ENCODE results near the gene ACAA1. TPM values are rescaled to one million over a fixed set of nuclear protein-coding genes. Genes with fewer than 3 reads are reported as not detected.

The ACAA1 gene
- total RNA-seq, 1 experiment from 2014 or later = 76.4 TPM

GRCh38 chr3:38111201-38111600 lies 25.7 kb downstream of the ACAA1 start:
- Histone ChIP-seq H3F3A (ENCODE audit: low read length, unreplicated experiment) (no peaks in the 10 kb centered on the region), H3K27ac (ENCODE audit: low read length) (no peak overlapping the region), H3K9me3 (ENCODE audit: low read length) (no peaks in the 10 kb centered on the region), H3K4me1 (ENCODE audit: insufficient read depth, low read length) (no peaks in the 10 kb centered on the region), H2AFZ (ENCODE audit: low read length) (no peak overlapping the region), H3K27me3 (ENCODE audit: low read length) (no peaks in the 10 kb centered on the region), H3K4me2 (ENCODE audit: low read length) (no peak overlapping the region), H3K9me2 (replicated peaks; ENCODE audit: low read length) (no peaks in the 10 kb centered on the region), H3K36me3 (ENCODE audit: low read depth, low read length) (no peaks in the 10 kb centered on the region), H3K79me2 (ENCODE audit: low read length) (no peaks in the 10 kb centered on the region), H3K9ac (ENCODE audit: low read length) (no peak overlapping the region), H4K20me1 (ENCODE audit: low read length) (no peaks in the 10 kb centered on the region), H3K4me3 (ENCODE audit: low read length) (no peak overlapping the region)
- TF ChIP-seq CTCF (conservative IDR thresholded peaks at IDR 0.05; ENCODE audit: low read depth, low read length) = no peak
- no peak for TF ChIP-seq EZH2phosphoT487 (IDR thresholded peaks at IDR 0.05; ENCODE audit: borderline replicate concordance, low read length)
- TF ChIP-seq EZH2 (IDR thresholded peaks at IDR 0.05; ENCODE audit: low read length, unreplicated experiment) = no peak
- POLR2A ChIA-PET (ENCODE audit: unreplicated experiment) = no interaction called here
- no TSS peak for BruUV-seq (replicated peaks)
- ATAC-seq (no peak), DNase-seq (no peak)
- intact Hi-C loops (cut with micrococcal nuclease) = no loop called here
- CTCF ChIA-PET = no interaction called here

- ATAC-seq (no peak), DNase-seq (no peak)
- H3K9me2 ChIP-seq (replicated peaks; ENCODE audit: low read length) = no peaks in the 10 kb centered on the region
- peaks cover 5% of the 10 kb centered on the region; the same call in 1 of the 2 replicates for H3K9me3 ChIP-seq (ENCODE audit: low read length)
- no peak for TF ChIP-seq EZH2 (IDR thresholded peaks at IDR 0.05; ENCODE audit: low read length, unreplicated experiment)
- TF ChIP-seq CTCF (conservative IDR thresholded peaks at IDR 0.05; ENCODE audit: low read depth, low read length) = no peak
- TF ChIP-seq EZH2phosphoT487 (IDR thresholded peaks at IDR 0.05; ENCODE audit: borderline replicate concordance, low read length) = no peak
- no peak overlapping the region for H2AFZ ChIP-seq (ENCODE audit: low read length)
- CTCF ChIA-PET = no interaction called here
- H3K27ac ChIP-seq (ENCODE audit: low read length) = no peak overlapping the region
- H4K20me1 ChIP-seq (ENCODE audit: low read length) = no peaks in the 10 kb centered on the region
- no peaks in the 10 kb centered on the region for H3F3A ChIP-seq (ENCODE audit: low read length, unreplicated experiment)
- BruUV-seq (replicated peaks) = no TSS peak
- intact Hi-C loops (cut with micrococcal nuclease) = no loop called here
- POLR2A ChIA-PET (ENCODE audit: unreplicated experiment) = interaction anchor here (0.6 kb wide), 1 partner anchor 82 kb away, joined by 3 read pairs; no protein-coding TSS in a partner anchor
- H3K4me1 ChIP-seq (ENCODE audit: insufficient read depth, low read length) = no peaks in the 10 kb centered on the region
- H3K9ac ChIP-seq (ENCODE audit: low read length) = no peak overlapping the region
- H3K4me2 ChIP-seq (ENCODE audit: low read length) = no peak overlapping the region
- H3K36me3 ChIP-seq (ENCODE audit: low read depth, low read length) = no peaks in the 10 kb centered on the region
- no peaks in the 10 kb centered on the region for H3K79me2 ChIP-seq (ENCODE audit: low read length)
- no peak overlapping the region for H3K4me3 ChIP-seq (ENCODE audit: low read length)
- no peaks in the 10 kb centered on the region for H3K27me3 ChIP-seq (ENCODE audit: low read length)
These were observed 26.4 kb downstream of the ACAA1 start for GRCh38 chr3:38110314-38111050.

- H3K4me3 ChIP-seq (ENCODE audit: low read length) = no peak overlapping the region
- H3K9ac ChIP-seq (ENCODE audit: low read length) = no peak overlapping the region
- ChIA-PET POLR2A (ENCODE audit: unreplicated experiment) (no interaction called here), CTCF (no interaction called here)
- no TSS peak for BruUV-seq (replicated peaks)
- H2AFZ ChIP-seq (ENCODE audit: low read length) = no peak overlapping the region
- no peak for TF ChIP-seq EZH2 (IDR thresholded peaks at IDR 0.05; ENCODE audit: low read length, unreplicated experiment)
- TF ChIP-seq CTCF (conservative IDR thresholded peaks at IDR 0.05; ENCODE audit: low read depth, low read length) = no peak
- TF ChIP-seq EZH2phosphoT487 (IDR thresholded peaks at IDR 0.05; ENCODE audit: borderline replicate concordance, low read length) = no peak
- no peaks in the 10 kb centered on the region for H3K4me1 ChIP-seq (ENCODE audit: insufficient read depth, low read length)
- DNase-seq = no peak
- intact Hi-C loops (cut with micrococcal nuclease) = no loop called here
- no peaks in the 10 kb centered on the region for H3K27me3 ChIP-seq (ENCODE audit: low read length)
- H3K36me3 ChIP-seq (ENCODE audit: low read depth, low read length) = no peaks in the 10 kb centered on the region
- no peaks in the 10 kb centered on the region for H4K20me1 ChIP-seq (ENCODE audit: low read length)
- peaks cover 6% of the 10 kb centered on the region; the same call in 1 of the 2 replicates for H3K9me3 ChIP-seq (ENCODE audit: low read length)
- no peak for ATAC-seq
- H3K9me2 ChIP-seq (replicated peaks; ENCODE audit: low read length) = no peaks in the 10 kb centered on the region
- no peak overlapping the region for H3K27ac ChIP-seq (ENCODE audit: low read length)
- no peak overlapping the region for H3K4me2 ChIP-seq (ENCODE audit: low read length)
- no peaks in the 10 kb centered on the region for H3F3A ChIP-seq (ENCODE audit: low read length, unreplicated experiment)
- no peaks in the 10 kb centered on the region for H3K79me2 ChIP-seq (ENCODE audit: low read length)
These were observed 27.2 kb downstream of the ACAA1 start for GRCh38 chr3:38109580-38110313.

Data from PC-3 (cell line).